Panc1 (cell line): ENCODE results near the gene PKLR. TPM values are rescaled to one million over a fixed set of nuclear protein-coding genes. Genes with fewer than 3 reads are reported as not detected.

Experiments used
- ATAC-seq: fragments of 200-7000 bp; cut with Tn5 transposase; 2 replicates; pipeline ENCODE4 v1.9.1; 2020; ENCODE audit warnings: mild to moderate bottlenecking, moderate library complexity
- BruUV-seq: library from RNA; stranded (reverse); fragments of 400-500 nt; replicated peaks from 2 replicates; lab custom pipeline; 2021; lab: Mats Ljungman, UMichigan
- CTCF ChIA-PET: fragments of 300-600 bp; sonication (Branson Sonifier 250); formaldehyde crosslinking; loops from one replicate; lab custom pipeline; 2022; ENCODE audit warnings: antibody characterized with exemption; lab: Charles Lee
- POLR2A ChIA-PET: fragments of 300-600 bp; sonication (Branson Sonifier 250); formaldehyde crosslinking; loops from one replicate; lab custom pipeline; 2022; ENCODE audit warnings: antibody characterized with exemption; lab: Charles Lee
- DNase-seq: peaks from one replicate; pipeline ENCODE4 v3.0.0-alpha.2; 2010; ENCODE audit warnings: low read depth, low spot score
- H3K27ac ChIP-seq: 2 replicates; pipeline ENCODE4 v1.5.1; 2011; ENCODE audit warnings: mild to moderate bottlenecking, low read length, inconsistent platforms
- H3K27me3 ChIP-seq: fragments of 200-500 bp; sonication (Bioruptor generic); 2 replicates; pipeline ENCODE4 v1.6.0; 2014; ENCODE audit warnings: low read length, inconsistent platforms; ENCODE audit not compliant: control insufficient read depth, insufficient read depth
- H3K36me3 ChIP-seq: fragments of 200-500 bp; sonication (Bioruptor generic); 2 replicates; pipeline ENCODE4 v1.5.1; 2014; ENCODE audit warnings: inconsistent platforms, mild to moderate bottlenecking, low read length, moderate library complexity; ENCODE audit not compliant: control insufficient read depth, insufficient read depth
- H3K4me1 ChIP-seq: 2 replicates; pipeline ENCODE4 v1.5.1; 2011; ENCODE audit warnings: inconsistent platforms, mild to moderate bottlenecking, low read length, moderate library complexity; ENCODE audit not compliant: control insufficient read depth, insufficient read depth
- H3K4me3 ChIP-seq, 2 experiments: 2 replicates each; pipeline ENCODE4 v1.5.1; 2011 to 2012; ENCODE audit warnings: low read depth in 2 of 2, low read length in 2 of 2, mild to moderate bottlenecking in 2 of 2, inconsistent platforms in 1 of 2, moderate library complexity in 1 of 2
- H3K9me3 ChIP-seq: fragments of 200-500 bp; sonication (Bioruptor generic); 2 replicates; pipeline ENCODE4 v1.5.1; 2014; ENCODE audit warnings: low read depth, mild to moderate bottlenecking, inconsistent platforms, low read length, moderate library complexity; ENCODE audit not compliant: control insufficient read depth, insufficient read depth
- CTCF ChIP-seq: fragments of 450-650 bp; IDR thresholded peaks from 2 replicates; pipeline ENCODE4 v1.5.1; 2017; ENCODE audit warnings: mild to moderate bottlenecking
- POLR2AphosphoS5 ChIP-seq: IDR thresholded peaks from 2 replicates; pipeline ENCODE4 v1.6.1; 2012; ENCODE audit warnings: mild to moderate bottlenecking, low read depth, low read length, moderate library complexity
- REST ChIP-seq, 2 experiments: IDR thresholded peaks; 2 replicates each; pipeline ENCODE4 v1.6.1; 2011 to 2012; ENCODE audit warnings: low read depth in 2 of 2, control low read depth in 1 of 2, low read length in 1 of 2, mild to moderate bottlenecking in 1 of 2, moderate library complexity in 1 of 2; ENCODE audit not compliant: insufficient read depth in 1 of 2
- SIN3A ChIP-seq: IDR thresholded peaks from 2 replicates; pipeline ENCODE4 v1.6.1; 2012; ENCODE audit warnings: low read depth, mild to moderate bottlenecking, low read length, moderate library complexity, borderline replicate concordance; ENCODE audit not compliant: insufficient read depth
- TCF7L2 ChIP-seq: IDR thresholded peaks from 2 replicates; pipeline ENCODE4 v1.6.1; 2011; ENCODE audit warnings: mild to moderate bottlenecking, low read depth, low read length, inconsistent platforms
- in situ Hi-C: cut with HindIII; loops from 2 replicates; pipeline ENCODE4 v1.10.0; 2016; ENCODE audit warnings: low sequenced_read_pairs, low pct_unique_long_range_greater_than_20kb
- intact Hi-C: fragments of 100-400 bp; cut with micrococcal nuclease; formaldehyde crosslinking; loops from one replicate; pipeline ENCODE4 v1.10.0; 2022; ENCODE audit not compliant: unreplicated experiment
- total RNA-seq: library from RNA; stranded (reverse); gene quantifications from one replicate; pipeline ENCODE4 v1.2.1, GENCODE V29; 2021; ENCODE audit not compliant: unreplicated experiment

The PKLR gene
- total RNA-seq, 1 experiment from 2014 or later: 0.13 TPM

- no peak overlapping the region for H3K4me3 ChIP-seq
- ChIA-PET CTCF (no interaction called here), POLR2A (no interaction called here)
- in situ Hi-C loops: no loop called here
- DNase-seq (no peak), ATAC-seq (no peak)
- no peak overlapping the region for H3K27ac ChIP-seq
- H3K4me1 ChIP-seq: no peaks in the 10 kb centered on the region
- H3K36me3 ChIP-seq: no peaks in the 10 kb centered on the region
- no peaks in the 10 kb centered on the region for H3K9me3 ChIP-seq
- no TSS peak for BruUV-seq
- TF ChIP-seq REST (IDR thresholded peaks at IDR 0.05; ENCODE audit: insufficient read depth in 1 of 2, low read depth in 2 of 2, low read length in 1 of 2): no peak
- no peak for TF ChIP-seq CTCF
- no peak for TF ChIP-seq SIN3A
- TF ChIP-seq TCF7L2: no peak
- intact Hi-C loops: no loop called here
- no peaks in the 10 kb centered on the region for H3K27me3 ChIP-seq
Measured at GRCh38 chr1:155284476-155284875, 16.8 kb downstream of the PKLR start.

GRCh38 chr1:155282488-155283091 is 18.6 kb downstream of the PKLR start:
- no peak overlapping the region for H3K27ac ChIP-seq
- no peaks in the 10 kb centered on the region for H3K36me3 ChIP-seq
- DNase-seq: no peak
- intact Hi-C loops: loop anchor here (2.0 kb wide), 1 partner anchor 30 kb away; no protein-coding TSS in a partner anchor
- H3K9me3 ChIP-seq: no peaks in the 10 kb centered on the region
- in situ Hi-C loops: no loop called here
- POLR2A ChIA-PET: no interaction called here
- ATAC-seq: no peak
- TF ChIP-seq POLR2AphosphoS5 (no peak), CTCF (no peak), SIN3A (no peak), REST (IDR thresholded peaks at IDR 0.05; ENCODE audit: insufficient read depth in 1 of 2, low read depth in 2 of 2, low read length in 1 of 2) (no peak), TCF7L2 (no peak)
- BruUV-seq: no TSS peak
- CTCF ChIA-PET: no interaction called here
- H3K27me3 ChIP-seq: no peaks in the 10 kb centered on the region
- H3K4me1 ChIP-seq: peaks cover 8% of the 10 kb centered on the region
- H3K4me3 ChIP-seq: no peak overlapping the region
